ENCODE measurements around the gene SMYD3. TPM values are rescaled to one million over a fixed set of nuclear protein-coding genes. Genes with fewer than 3 reads are reported as not detected.
"Not testable (repeated sequence)": the region's sequence is repeated elsewhere in the genome, so short reads cannot be mapped to it uniquely, and the experiment has no call there.

SMYD3 gene
- total RNA-seq, 3 donors from 2014 or later: 16.8 to 28.8 (median 19.5) TPM

DNA sequence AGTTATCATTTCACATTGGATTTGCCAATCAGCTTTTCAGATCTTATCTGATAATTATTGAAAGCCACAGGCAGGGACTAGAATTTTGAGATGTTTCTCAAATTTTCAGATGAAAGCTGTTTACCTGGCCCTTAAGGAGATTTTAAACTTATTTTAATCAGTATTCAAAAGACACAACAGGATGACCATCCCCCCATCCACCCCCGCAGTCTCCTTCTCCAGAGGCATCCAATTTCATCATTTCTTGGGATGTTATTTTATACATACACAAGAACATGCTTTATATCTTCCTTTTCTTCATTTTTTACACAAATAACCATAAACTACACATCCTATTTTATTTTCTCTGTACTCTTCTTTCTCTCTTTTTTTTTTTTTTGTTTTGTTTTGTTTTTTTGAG is 470.9 kb downstream of the SMYD3 start:
- no peak overlapping the region for H3K4me3 ChIP-seq
- intact Hi-C loops (cut with DNase I; ENCODE audit: low total_unique reads): no loop called here
- H3K27me3 ChIP-seq: no peaks in the 10 kb centered on the region
- H3K27ac ChIP-seq: no peak overlapping the region
- DNase-seq (ENCODE audit: low spot score in 2 of 2): no peak
- no peaks in the 10 kb centered on the region for H3K9me3 ChIP-seq
- H3K36me3 ChIP-seq: no peaks in the 10 kb centered on the region
- TF ChIP-seq, protein P1, sequence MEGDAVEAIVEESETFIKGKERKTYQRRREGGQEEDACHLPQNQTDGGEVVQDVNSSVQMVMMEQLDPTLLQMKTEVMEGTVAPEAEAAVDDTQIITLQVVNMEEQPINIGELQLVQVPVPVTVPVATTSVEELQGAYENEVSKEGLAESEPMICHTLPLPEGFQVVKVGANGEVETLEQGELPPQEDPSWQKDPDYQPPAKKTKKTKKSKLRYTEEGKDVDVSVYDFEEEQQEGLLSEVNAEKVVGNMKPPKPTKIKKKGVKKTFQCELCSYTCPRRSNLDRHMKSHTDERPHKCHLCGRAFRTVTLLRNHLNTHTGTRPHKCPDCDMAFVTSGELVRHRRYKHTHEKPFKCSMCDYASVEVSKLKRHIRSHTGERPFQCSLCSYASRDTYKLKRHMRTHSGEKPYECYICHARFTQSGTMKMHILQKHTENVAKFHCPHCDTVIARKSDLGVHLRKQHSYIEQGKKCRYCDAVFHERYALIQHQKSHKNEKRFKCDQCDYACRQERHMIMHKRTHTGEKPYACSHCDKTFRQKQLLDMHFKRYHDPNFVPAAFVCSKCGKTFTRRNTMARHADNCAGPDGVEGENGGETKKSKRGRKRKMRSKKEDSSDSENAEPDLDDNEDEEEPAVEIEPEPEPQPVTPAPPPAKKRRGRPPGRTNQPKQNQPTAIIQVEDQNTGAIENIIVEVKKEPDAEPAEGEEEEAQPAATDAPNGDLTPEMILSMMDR (IDR thresholded peaks at IDR 0.05): no peak
- TF ChIP-seq POLR2AphosphoS5 (IDR thresholded peaks at IDR 0.05) (no peak), POLR2A (IDR thresholded peaks at IDR 0.05) (no peak)
- no peaks in the 10 kb centered on the region for H3K4me1 ChIP-seq

DNA sequence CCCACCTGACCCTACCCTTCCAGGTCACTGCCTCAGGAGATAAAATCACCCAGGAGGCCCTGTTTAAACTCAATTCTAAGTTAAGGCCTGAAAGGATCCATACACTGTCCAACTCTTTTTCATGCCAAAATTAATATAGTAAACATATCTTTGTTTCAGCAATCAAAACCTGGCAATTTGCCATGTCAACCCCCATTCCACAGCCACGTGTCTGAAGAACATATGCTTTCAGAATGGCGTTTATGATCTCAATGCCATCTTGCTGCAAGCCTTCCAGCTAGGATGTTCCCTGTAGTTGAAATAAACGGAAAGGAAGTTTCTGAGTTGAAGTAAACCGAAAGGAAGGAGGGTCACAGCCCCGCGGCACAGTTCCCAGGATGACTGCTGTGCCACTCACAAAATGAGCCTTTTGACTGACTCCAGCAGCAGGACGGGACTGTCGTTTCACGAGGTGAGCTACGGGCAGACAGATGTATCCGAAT is 472.0 kb downstream of the SMYD3 start:
- intact Hi-C loops (cut with DNase I; ENCODE audit: low total_unique reads): no loop called here
- no peaks in the 10 kb centered on the region for H3K9me3 ChIP-seq
- H3K27me3 ChIP-seq: no peaks in the 10 kb centered on the region
- no peaks in the 10 kb centered on the region for H3K4me1 ChIP-seq
- peak overlapping the region in 1 of 3 donors; percentile 50 for H3K4me3 ChIP-seq
- DNase-seq (ENCODE audit: low spot score in 2 of 2): no peak
- no peak for TF ChIP-seq POLR2A (IDR thresholded peaks at IDR 0.05)
- H3K36me3 ChIP-seq: no peaks in the 10 kb centered on the region
- no peak overlapping the region for H3K27ac ChIP-seq

DNA sequence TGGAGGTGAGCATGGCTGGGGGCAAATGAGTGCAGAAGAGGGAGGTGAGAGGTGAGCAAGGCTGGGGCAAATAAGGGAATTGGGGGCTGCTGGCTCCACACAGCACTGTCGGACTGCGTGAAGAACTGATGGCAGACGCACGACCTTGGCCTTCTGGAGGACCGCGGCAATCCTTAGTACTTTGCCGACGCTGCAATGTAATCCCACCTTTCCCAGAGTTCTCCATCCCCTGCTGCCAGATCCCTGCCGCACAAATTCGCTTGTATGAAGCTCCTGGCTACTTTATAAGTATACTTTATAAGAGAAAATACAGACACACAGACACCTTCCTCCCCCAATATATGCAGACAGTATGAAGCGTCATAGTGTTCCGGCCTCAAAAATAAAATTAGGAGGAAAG is 472.4 kb downstream of the SMYD3 start:
- no peak for DNase-seq (ENCODE audit: low spot score in 2 of 2)
- no peak for TF ChIP-seq POLR2AphosphoS5 (IDR thresholded peaks at IDR 0.05)
- TF ChIP-seq, protein P1 (IDR thresholded peaks at IDR 0.05): no peak
- no peak for TF ChIP-seq POLR2A (IDR thresholded peaks at IDR 0.05)

DNA sequence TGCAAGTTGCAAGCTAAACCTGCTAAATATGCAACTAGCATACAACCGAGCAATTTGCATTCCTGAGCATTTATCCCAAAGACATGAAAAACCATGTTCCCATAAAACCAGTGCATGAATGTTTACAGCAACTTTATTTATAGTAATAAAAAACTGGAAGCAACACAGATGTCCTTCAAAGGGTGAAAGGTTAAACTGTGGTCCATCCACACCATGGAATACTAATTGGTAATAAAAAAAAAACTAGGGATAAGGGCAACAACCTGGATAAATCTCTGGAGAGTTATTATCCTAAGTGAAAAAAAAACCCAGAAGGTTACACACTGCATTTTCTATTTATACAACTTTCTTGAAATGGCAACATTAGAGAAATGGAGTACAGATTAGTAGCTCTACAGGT is 474.1 kb downstream of the SMYD3 start:
- intact Hi-C loops (cut with DNase I; ENCODE audit: low total_unique reads): no loop called here
- H3K27me3 ChIP-seq: no peaks in the 10 kb centered on the region
- no peak overlapping the region for H3K27ac ChIP-seq
- H3K4me3 ChIP-seq: no peak overlapping the region
- H3K4me1 ChIP-seq: no peaks in the 10 kb centered on the region
- TF ChIP-seq, protein P1 (IDR thresholded peaks at IDR 0.05): no peak
- TF ChIP-seq POLR2A (IDR thresholded peaks at IDR 0.05): no peak
- TF ChIP-seq POLR2AphosphoS5 (IDR thresholded peaks at IDR 0.05): no peak
- no peak for DNase-seq (ENCODE audit: low spot score in 2 of 2)
- no peaks in the 10 kb centered on the region for H3K9me3 ChIP-seq
- H3K36me3 ChIP-seq: no peaks in the 10 kb centered on the region

More for the DNA sequence above, 472.4 kb downstream of the SMYD3 start:
- H3K9me3 ChIP-seq: no peaks in the 10 kb centered on the region
- H3K27ac ChIP-seq: no peak overlapping the region
- H3K4me3 ChIP-seq: no peak overlapping the region
- no peaks in the 10 kb centered on the region for H3K27me3 ChIP-seq
- no peaks in the 10 kb centered on the region for H3K36me3 ChIP-seq
- H3K4me1 ChIP-seq: no peaks in the 10 kb centered on the region
- intact Hi-C loops (cut with DNase I; ENCODE audit: low total_unique reads): no loop called here

DNA sequence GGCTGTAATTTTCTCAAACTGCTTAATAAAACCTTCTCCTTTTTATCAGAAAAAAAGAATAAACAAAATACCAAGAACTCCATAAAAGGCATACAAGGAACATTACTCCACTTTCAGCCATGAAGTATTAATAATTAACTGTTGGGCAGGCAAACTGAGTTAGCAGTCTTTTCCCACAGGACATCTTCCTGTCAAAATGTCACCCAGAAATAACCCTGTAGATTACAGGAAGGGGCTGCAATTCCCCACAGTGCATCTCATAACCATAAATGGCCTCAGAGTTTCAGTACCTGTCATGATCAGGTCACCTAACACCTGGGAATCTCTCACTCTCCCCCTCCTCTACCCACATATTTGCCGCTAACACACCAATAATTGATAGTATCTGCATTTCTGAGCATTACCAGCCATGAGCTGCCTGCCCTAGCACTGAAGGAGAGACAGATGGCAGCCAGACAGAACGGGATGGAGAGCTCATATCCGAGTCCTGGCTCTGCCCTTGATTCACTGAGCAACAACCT is 475.0 kb downstream of the SMYD3 start:
- no peaks in the 10 kb centered on the region for H3K9me3 ChIP-seq
- no peaks in the 10 kb centered on the region for H3K36me3 ChIP-seq
- no peaks in the 10 kb centered on the region for H3K4me1 ChIP-seq
- TF ChIP-seq POLR2A (IDR thresholded peaks at IDR 0.05) (no peak), POLR2AphosphoS5 (IDR thresholded peaks at IDR 0.05) (no peak)
- TF ChIP-seq, protein P1 (IDR thresholded peaks at IDR 0.05): no peak
- H3K27ac ChIP-seq: no peak overlapping the region
- intact Hi-C loops (cut with DNase I; ENCODE audit: low total_unique reads): no loop called here
- DNase-seq (ENCODE audit: low spot score in 2 of 2): no peak
- no peaks in the 10 kb centered on the region for H3K27me3 ChIP-seq
- H3K4me3 ChIP-seq: no peak overlapping the region

DNA sequence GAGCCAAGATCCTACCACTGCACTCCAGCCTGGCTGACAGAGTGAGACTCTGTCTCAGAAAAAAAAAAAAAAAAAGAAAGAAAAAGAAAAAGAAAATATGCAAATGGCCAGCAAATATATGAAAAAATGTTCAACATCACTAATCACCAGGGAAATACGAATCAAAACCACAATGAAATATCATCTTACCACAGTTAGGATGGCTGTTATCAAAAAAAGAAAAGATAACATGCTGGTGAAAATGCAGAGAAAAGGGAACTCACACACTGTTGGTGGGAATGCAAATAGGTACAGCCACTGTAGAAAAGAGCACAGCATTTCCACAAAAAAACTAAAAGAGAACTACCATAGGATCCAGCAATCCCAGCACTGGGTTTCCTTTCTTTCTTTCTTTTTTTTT is 477.5 kb downstream of the SMYD3 start:
- Histone ChIP-seq H3K9me3 (no peaks in the 10 kb centered on the region), H3K27ac (no peak overlapping the region), H3K4me1 (no peaks in the 10 kb centered on the region), H3K27me3 (no peaks in the 10 kb centered on the region), H3K4me3 (no peak overlapping the region), H3K36me3 (no peaks in the 10 kb centered on the region)
- no peak for TF ChIP-seq POLR2AphosphoS5 (IDR thresholded peaks at IDR 0.05)
- TF ChIP-seq, protein P1 (IDR thresholded peaks at IDR 0.05): no peak
- no peak for TF ChIP-seq POLR2A (IDR thresholded peaks at IDR 0.05)
- intact Hi-C loops (cut with DNase I; ENCODE audit: low total_unique reads): no loop called here
- DNase-seq (ENCODE audit: low spot score in 2 of 2): no peak

DNA sequence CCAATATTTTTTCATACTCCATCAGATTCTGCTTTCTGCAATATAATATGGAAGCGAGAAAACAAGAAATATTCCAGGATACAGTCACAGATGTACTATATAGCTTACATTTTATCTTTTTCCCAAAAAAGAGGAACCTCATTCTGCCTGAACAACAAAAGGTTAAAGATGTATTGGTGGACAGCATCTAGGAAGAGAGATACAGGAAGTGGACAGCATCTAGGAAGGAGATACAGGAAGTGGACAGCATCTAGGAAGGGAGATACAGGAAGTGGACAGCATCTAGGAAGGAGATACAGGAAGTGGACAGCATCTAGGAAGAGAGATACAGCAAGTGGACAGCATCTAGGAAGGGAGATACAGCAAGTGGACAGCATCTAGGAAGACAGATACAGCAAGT is 483.0 kb downstream of the SMYD3 start:
- DNase-seq (ENCODE audit: low spot score in 2 of 2); H3K27me3 ChIP-seq; H3K4me1 ChIP-seq; H3K9me3 ChIP-seq; H3K36me3 ChIP-seq; intact Hi-C loops (cut with DNase I; ENCODE audit: low total_unique reads); H3K27ac ChIP-seq; H3K4me3 ChIP-seq: not testable (repeated sequence)
